Neural cell (in vitro differentiated cells): ENCODE data around the gene TAF5L. TPM values are rescaled to one million over a fixed set of nuclear protein-coding genes. Genes with fewer than 3 reads are reported as not detected.

Source experiments
- H2AFZ ChIP-seq: fragments of 200-600, 300-800 bp; sonication (generic), shearing (Covaris generic); 2 replicates; pipeline ENCODE4 v1.6.0; 2014; ENCODE audit warnings: low read depth, mild to moderate bottlenecking, antibody characterized with exemption, low read length, moderate library complexity
- H3F3A ChIP-seq: fragments of 200-600 bp; shearing (Covaris generic); 2 replicates; pipeline ENCODE4 v1.6.1; 2016; ENCODE audit warnings: mild to moderate bottlenecking, moderate library complexity, mixed read lengths, antibody characterized with exemption, low read length; ENCODE audit not compliant: insufficient read depth, poor library complexity, severe bottlenecking
- H3K27ac ChIP-seq: fragments of 200-600, 300-800 bp; sonication (generic), shearing (Covaris generic); 2 replicates; pipeline ENCODE4 v1.5.1; 2014; ENCODE audit warnings: mild to moderate bottlenecking, low read length, moderate library complexity
- H3K27me3 ChIP-seq: fragments of 300-800, 200-600 bp; sonication (generic), shearing (Covaris generic); 2 replicates; pipeline ENCODE4 v1.6.0; 2014; ENCODE audit warnings: mild to moderate bottlenecking, low read depth, low read length, moderate library complexity; ENCODE audit not compliant: insufficient read depth
- H3K36me3 ChIP-seq: fragments of 300-800, 200-600 bp; sonication (generic), shearing (Covaris generic); 2 replicates; pipeline ENCODE4 v1.5.1; 2014; ENCODE audit warnings: mild to moderate bottlenecking, antibody characterized with exemption, low read length, moderate library complexity; ENCODE audit not compliant: insufficient read depth
- H3K4me2 ChIP-seq: fragments of 300-800, 200-600 bp; sonication (generic), shearing (Covaris generic); 2 replicates; pipeline ENCODE4 v1.6.0; 2014; ENCODE audit warnings: mild to moderate bottlenecking, low read length
- H3K4me3 ChIP-seq: fragments of 300-800, 200-600 bp; sonication (generic), shearing (Covaris generic); 2 replicates; pipeline ENCODE4 v1.5.1; 2014; ENCODE audit warnings: mild to moderate bottlenecking, low read length, moderate library complexity
- H3K79me2 ChIP-seq: fragments of 200-600 bp; shearing (Covaris generic); replicated peaks from 2 replicates; pipeline ENCODE4 v1.6.0; 2014; ENCODE audit warnings: mild to moderate bottlenecking, low read length, moderate library complexity; ENCODE audit not compliant: insufficient read depth
- H3K9ac ChIP-seq: fragments of 300-800, 200-600 bp; sonication (generic), shearing (Covaris generic); 2 replicates; pipeline ENCODE4 v1.6.1; 2016; ENCODE audit warnings: mild to moderate bottlenecking, low read length, mixed read lengths
- H3K9me2 ChIP-seq: fragments of 200-600 bp; shearing (Covaris generic); 2 replicates; pipeline ENCODE4 v1.6.1; 2016; ENCODE audit warnings: mild to moderate bottlenecking, low read length, mixed read lengths; ENCODE audit not compliant: insufficient read depth
- H3K9me3 ChIP-seq: fragments of 200-600, 300-800 bp; sonication (generic), shearing (Covaris generic); 2 replicates; pipeline ENCODE4 v1.6.1; 2016; ENCODE audit warnings: mild to moderate bottlenecking, mixed run types, low read length, moderate library complexity, mixed read lengths
- H4K20me1 ChIP-seq: fragments of 200-600 bp; shearing (Covaris generic); 2 replicates; pipeline ENCODE4 v1.6.1; 2016; ENCODE audit warnings: mild to moderate bottlenecking, mixed run types; ENCODE audit not compliant: insufficient read depth
- CTCF ChIP-seq: fragments of 450-650 bp; IDR thresholded peaks from 2 replicates; pipeline ENCODE4 v1.5.1; 2014; ENCODE audit warnings: antibody characterized with exemption, mild to moderate bottlenecking, moderate library complexity; ENCODE audit not compliant: poor library complexity, severe bottlenecking
- EP300 ChIP-seq: fragments of 450-650 bp; conservative IDR thresholded peaks from 2 replicates; pipeline ENCODE4 v1.6.1; 2014; ENCODE audit warnings: antibody characterized with exemption, mild to moderate bottlenecking, moderate library complexity; ENCODE audit not compliant: poor library complexity, severe bottlenecking
- EZH2 ChIP-seq: fragments of 200-600, 300-800 bp; shearing (Covaris generic), sonication (generic); IDR thresholded peaks from 2 replicates; pipeline ENCODE4 v1.6.1; 2014; ENCODE audit warnings: antibody characterized with exemption, low read length, borderline replicate concordance, mild to moderate bottlenecking; ENCODE audit not compliant: insufficient read depth, poor library complexity, severe bottlenecking
- MXI1 ChIP-seq: fragments of 450-650 bp; conservative IDR thresholded peaks from 2 replicates; pipeline ENCODE4 v1.6.1; 2014; ENCODE audit warnings: antibody characterized with exemption, mild to moderate bottlenecking; ENCODE audit not compliant: poor library complexity, severe bottlenecking
- POLR2AphosphoS5 ChIP-seq: IDR thresholded peaks from 2 replicates; pipeline ENCODE4 v1.6.1; 2012
- RAD21 ChIP-seq: fragments of 450-650 bp; conservative IDR thresholded peaks from 2 replicates; pipeline ENCODE4 v1.6.1; 2014; ENCODE audit warnings: antibody characterized with exemption, mild to moderate bottlenecking, moderate library complexity
- REST ChIP-seq: IDR thresholded peaks from 2 replicates; pipeline ENCODE4 v1.6.1; 2012; ENCODE audit warnings: borderline replicate concordance
- SMC3 ChIP-seq: fragments of 450-650 bp; conservative IDR thresholded peaks from 2 replicates; pipeline ENCODE4 v1.6.1; 2014; ENCODE audit warnings: antibody characterized with exemption, mild to moderate bottlenecking, moderate library complexity; ENCODE audit not compliant: poor library complexity
- TAF1 ChIP-seq: IDR thresholded peaks from 2 replicates; pipeline ENCODE4 v1.6.1; 2012; ENCODE audit warnings: low read depth
- polyA plus RNA-seq: library from polyadenylated mRNA; depleted of rRNA; stranded (reverse); fragments of >200 nt; gene quantifications from 2 replicates; pipeline ENCODE4 v1.2.3, GENCODE V29; 2014

Gene TAF5L
- polyA plus RNA-seq, 1 donor from 2014 or later: 18.5 TPM

- Histone ChIP-seq H3K4me2 (no peak overlapping the region), H3F3A (no peaks in the 10 kb centered on the region), H4K20me1 (no peaks in the 10 kb centered on the region), H2AFZ (no peak overlapping the region), H3K9ac (no peak overlapping the region), H3K27me3 (no peaks in the 10 kb centered on the region), H3K79me2 (peaks cover 5% of the 10 kb centered on the region), H3K9me3 (no peaks in the 10 kb centered on the region), H3K4me3 (no peak overlapping the region), H3K36me3 (peaks cover 1% of the 10 kb centered on the region), H3K27ac (no peak overlapping the region), H3K9me2 (no peaks in the 10 kb centered on the region)
- TF ChIP-seq POLR2AphosphoS5: no peak
- no peak for TF ChIP-seq SMC3
- no peak for TF ChIP-seq REST
- no peak for TF ChIP-seq MXI1
- no peak for TF ChIP-seq CTCF
- no peak for TF ChIP-seq RAD21
- no peak for TF ChIP-seq EP300
- no peak for TF ChIP-seq TAF1
- TF ChIP-seq EZH2: no peak
Observed at GRCh38 chr1:229617351-229618100, 8.4 kb downstream of the TAF5L start.

GRCh38 chr1:229614701-229615100, 11.2 kb downstream of the TAF5L start:
- no peak overlapping the region for H3K4me3 ChIP-seq
- H4K20me1 ChIP-seq: no peaks in the 10 kb centered on the region
- no peak overlapping the region for H3K4me2 ChIP-seq
- no peaks in the 10 kb centered on the region for H3K27me3 ChIP-seq
- H3K9ac ChIP-seq: no peak overlapping the region
- H2AFZ ChIP-seq: no peak overlapping the region
- H3K36me3 ChIP-seq: peaks cover 7% of the 10 kb centered on the region
- H3K27ac ChIP-seq: no peak overlapping the region
- no peaks in the 10 kb centered on the region for H3F3A ChIP-seq
- no peaks in the 10 kb centered on the region for H3K9me3 ChIP-seq
- TF ChIP-seq SMC3: no peak
- no peak for TF ChIP-seq TAF1
- no peak for TF ChIP-seq REST
- no peak for TF ChIP-seq MXI1
- no peak for TF ChIP-seq EP300
- no peak for TF ChIP-seq EZH2
- TF ChIP-seq POLR2AphosphoS5: no peak
- no peak for TF ChIP-seq RAD21
- no peak for TF ChIP-seq CTCF
- no peaks in the 10 kb centered on the region for H3K79me2 ChIP-seq
- H3K9me2 ChIP-seq: no peaks in the 10 kb centered on the region
